ENCODE measurements around the gene SPSB3. TPM values are rescaled to one million over a fixed set of nuclear protein-coding genes. Genes with fewer than 3 reads are reported as not detected.
A peak's percentile ranks its signal among the peaks of the same experiment; 100 is the strongest.

The SPSB3 gene
- total and polyA plus RNA-seq, 2 of the 4 experiments (the other 2 are of a cell fraction): 9.1 to 30.8 TPM

DNA sequence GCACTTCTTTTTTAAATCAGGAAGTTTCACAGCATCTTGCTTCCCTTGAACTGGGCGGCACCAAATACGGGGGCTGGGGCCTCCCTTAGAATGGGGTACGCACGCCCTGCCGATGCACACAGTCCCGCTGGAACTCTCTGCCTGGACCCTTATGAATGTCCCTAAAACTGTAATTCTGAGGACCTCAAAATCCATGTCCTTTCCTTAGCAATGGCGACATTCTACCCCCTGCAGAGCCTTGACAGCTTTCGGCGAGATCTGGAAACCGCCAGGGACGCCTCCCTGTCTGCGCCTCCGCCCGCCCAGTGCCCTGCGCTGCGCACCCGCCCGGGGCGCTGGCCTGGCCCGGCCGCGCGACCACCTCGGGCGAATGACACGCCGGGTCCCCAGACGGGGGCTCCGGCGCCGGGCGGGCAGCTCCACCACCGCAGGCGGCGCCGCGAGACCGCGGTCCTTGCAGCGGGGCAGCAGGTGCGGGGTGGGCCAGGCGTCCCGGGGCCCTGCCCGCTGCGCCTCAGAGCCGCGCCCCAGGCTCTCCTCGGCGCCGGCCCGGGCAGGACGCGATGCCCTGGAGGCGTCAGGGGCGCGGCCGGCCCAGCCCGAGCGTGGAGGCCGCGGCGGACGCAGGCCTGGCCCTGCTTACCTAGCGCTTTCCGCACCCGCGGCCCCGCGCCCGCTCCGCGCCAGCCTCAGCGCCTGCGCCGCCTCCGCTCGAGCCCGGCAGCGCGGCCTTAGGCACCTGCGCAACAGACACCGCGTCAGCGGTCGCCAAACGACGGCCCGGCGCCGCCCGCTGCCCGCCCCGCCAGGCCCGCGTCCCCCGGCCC is 43.7 kb upstream of the SPSB3 start:
- peak overlapping the region; percentile 57; the same call in 1 of the 2 replicates for H3K9ac ChIP-seq (ENCODE audit: low read depth, low read length)

More for the DNA sequence above, 43.7 kb upstream of the SPSB3 start:
- H3K18ac ChIP-seq (ENCODE audit: low read depth, low read length): no peak overlapping the region
- H3K4me1 ChIP-seq (ENCODE audit: control insufficient read depth, insufficient read depth, low read length): peaks cover 6% of the 10 kb centered on the region; the same call in 1 of the 2 replicates
- no peak overlapping the region for H3K56ac ChIP-seq (ENCODE audit: extremely low read depth, insufficient read depth, low read length)
- no peak overlapping the region for H2BK20ac ChIP-seq (ENCODE audit: low read depth, low read length)
- DNase-seq (peak; percentile 48), ATAC-seq (ENCODE audit: low read depth) (peak; percentile 65)
- in situ Hi-C loops (cut with MboI; ENCODE audit: low sequenced_read_pairs): no loop called here
- no peak overlapping the region for H3K4ac ChIP-seq (ENCODE audit: low read depth, low read length)
- no peak overlapping the region for H4K91ac ChIP-seq (ENCODE audit: insufficient read depth, low read depth, low read length)
- peaks cover 6% of the 10 kb centered on the region for H3K9me1 ChIP-seq (ENCODE audit: insufficient read depth, low read length)
- peaks cover 6% of the 10 kb centered on the region for H3K36me3 ChIP-seq (ENCODE audit: control insufficient read depth, insufficient read depth, low read length)
- H2AK5ac ChIP-seq (ENCODE audit: low read depth, low read length): no peak overlapping the region
- WGBS, 2 experiments (ENCODE audit: extremely low coverage in 2 of 2, insufficient read length in 1 of 2): 2% methylated on average over 62 of the region's 96 CpGs; no CpG with 5 or more reads in 1 of the 2 experiments
- H3K14ac ChIP-seq (replicated peaks; ENCODE audit: low read depth, low read length): no peak overlapping the region
- H4K5ac ChIP-seq (ENCODE audit: low read depth, low read length): no peak overlapping the region
- peak overlapping the region; percentile 100 for H2AFZ ChIP-seq (replicated peaks; ENCODE audit: low read length, poor library complexity)
- POLR2A ChIA-PET (ENCODE audit: unreplicated experiment): no interaction called here
- H2BK5ac ChIP-seq (ENCODE audit: low read depth, low read length, poor library complexity, severe bottlenecking): no peak overlapping the region
- BruUV-seq (replicated peaks): no TSS peak
- H3K27me3 ChIP-seq (ENCODE audit: control insufficient read depth, insufficient read depth, low read length): no peaks in the 10 kb centered on the region
- peak overlapping the region; percentile 76; the same call in 1 of the 2 replicates for H3K23ac ChIP-seq (ENCODE audit: low read depth, low read length)
- no peak for TF ChIP-seq POLR2A (IDR thresholded peaks at IDR 0.05; ENCODE audit: low read depth, low read length)
- TF ChIP-seq, protein P1, sequence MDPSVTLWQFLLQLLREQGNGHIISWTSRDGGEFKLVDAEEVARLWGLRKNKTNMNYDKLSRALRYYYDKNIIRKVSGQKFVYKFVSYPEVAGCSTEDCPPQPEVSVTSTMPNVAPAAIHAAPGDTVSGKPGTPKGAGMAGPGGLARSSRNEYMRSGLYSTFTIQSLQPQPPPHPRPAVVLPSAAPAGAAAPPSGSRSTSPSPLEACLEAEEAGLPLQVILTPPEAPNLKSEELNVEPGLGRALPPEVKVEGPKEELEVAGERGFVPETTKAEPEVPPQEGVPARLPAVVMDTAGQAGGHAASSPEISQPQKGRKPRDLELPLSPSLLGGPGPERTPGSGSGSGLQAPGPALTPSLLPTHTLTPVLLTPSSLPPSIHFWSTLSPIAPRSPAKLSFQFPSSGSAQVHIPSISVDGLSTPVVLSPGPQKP (IDR thresholded peaks at IDR 0.05; ENCODE audit: borderline replicate concordance, low read depth, low read length): no peak
- TF ChIP-seq MXI1 (IDR thresholded peaks at IDR 0.05; ENCODE audit: borderline replicate concordance, low read depth, low read length): 0 out of 2 replicates have a peak, but pooled peaks have one; percentile 56
- peak; percentile 12 for TF ChIP-seq RCOR1 (IDR thresholded peaks at IDR 0.05; ENCODE audit: insufficient replicate concordance, low read length)
- TF ChIP-seq, protein P2, sequence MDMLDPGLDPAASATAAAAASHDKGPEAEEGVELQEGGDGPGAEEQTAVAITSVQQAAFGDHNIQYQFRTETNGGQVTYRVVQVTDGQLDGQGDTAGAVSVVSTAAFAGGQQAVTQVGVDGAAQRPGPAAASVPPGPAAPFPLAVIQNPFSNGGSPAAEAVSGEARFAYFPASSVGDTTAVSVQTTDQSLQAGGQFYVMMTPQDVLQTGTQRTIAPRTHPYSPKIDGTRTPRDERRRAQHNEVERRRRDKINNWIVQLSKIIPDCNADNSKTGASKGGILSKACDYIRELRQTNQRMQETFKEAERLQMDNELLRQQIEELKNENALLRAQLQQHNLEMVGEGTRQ (IDR thresholded peaks at IDR 0.05; ENCODE audit: low read depth, low read length): no peak
- TF ChIP-seq, protein P3, sequence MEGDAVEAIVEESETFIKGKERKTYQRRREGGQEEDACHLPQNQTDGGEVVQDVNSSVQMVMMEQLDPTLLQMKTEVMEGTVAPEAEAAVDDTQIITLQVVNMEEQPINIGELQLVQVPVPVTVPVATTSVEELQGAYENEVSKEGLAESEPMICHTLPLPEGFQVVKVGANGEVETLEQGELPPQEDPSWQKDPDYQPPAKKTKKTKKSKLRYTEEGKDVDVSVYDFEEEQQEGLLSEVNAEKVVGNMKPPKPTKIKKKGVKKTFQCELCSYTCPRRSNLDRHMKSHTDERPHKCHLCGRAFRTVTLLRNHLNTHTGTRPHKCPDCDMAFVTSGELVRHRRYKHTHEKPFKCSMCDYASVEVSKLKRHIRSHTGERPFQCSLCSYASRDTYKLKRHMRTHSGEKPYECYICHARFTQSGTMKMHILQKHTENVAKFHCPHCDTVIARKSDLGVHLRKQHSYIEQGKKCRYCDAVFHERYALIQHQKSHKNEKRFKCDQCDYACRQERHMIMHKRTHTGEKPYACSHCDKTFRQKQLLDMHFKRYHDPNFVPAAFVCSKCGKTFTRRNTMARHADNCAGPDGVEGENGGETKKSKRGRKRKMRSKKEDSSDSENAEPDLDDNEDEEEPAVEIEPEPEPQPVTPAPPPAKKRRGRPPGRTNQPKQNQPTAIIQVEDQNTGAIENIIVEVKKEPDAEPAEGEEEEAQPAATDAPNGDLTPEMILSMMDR (conservative IDR thresholded peaks at IDR 0.05; ENCODE audit: low read depth, low read length): 0 out of 2 replicates have a peak, but pooled peaks have one; percentile 7
- H2AK9ac ChIP-seq (replicated peaks; ENCODE audit: low read depth, low read length, poor library complexity): peak overlapping the region; percentile 76
- CTCF ChIA-PET: no interaction called here
- no peak overlapping the region for H2BK15ac ChIP-seq (ENCODE audit: low read depth, low read length)
- H3K4me2 ChIP-seq (ENCODE audit: low read depth, low read length): peak overlapping the region; percentile 97
- dilution Hi-C loops (cut with HindIII; ENCODE audit: low sequenced_read_pairs, unreplicated experiment): no loop called here
- H3K4me3 ChIP-seq (ENCODE audit: insufficient read depth, low read depth, low read length): peak overlapping the region; percentile 73
- H2BK120ac ChIP-seq (ENCODE audit: low read depth, low read length): no peak overlapping the region
- H4K8ac ChIP-seq (ENCODE audit: low read depth in 2 of 2, low read length in 2 of 2): peak overlapping the region; percentile 26 to 41; a peak in 1 of 4 replicates
- intact Hi-C loops (cut with micrococcal nuclease): loop anchor here (5.0 kb wide), 1 partner anchor 44 kb away; the partner anchor contains the start of genes NUBP2 and SPSB3
- H3K9me3 ChIP-seq (ENCODE audit: control insufficient read depth, insufficient read depth, low read length): no peaks in the 10 kb centered on the region
- H3K27ac ChIP-seq (ENCODE audit: insufficient read depth, low read length): no peak overlapping the region; the same call in 1 of the 2 replicates
- H3K79me1 ChIP-seq (ENCODE audit: low read depth in 1 of 2, low read length in 2 of 2): peaks cover 18 to 59% of the 10 kb centered on the region in 2 experiments
- peaks cover 18% of the 10 kb centered on the region; the same call in 1 of the 2 replicates for H4K20me1 ChIP-seq (ENCODE audit: insufficient read depth, low read length)

Data from IMR-90 (cell line).